GM04503 (cell line): ENCODE data around the gene CNGB1.
"Not testable (repeated sequence)": the region's sequence is repeated elsewhere in the genome, so short reads cannot be mapped to it uniquely, and the experiment has no call there.

ENCODE experiments used
- DNase-seq: peaks from one replicate; pipeline ENCODE4 v3.0.0-alpha.2; 2012; ENCODE audit warnings: low read depth

CNGB1 gene

GRCh38 chr16:57997176-57997527 lies 26.2 kb upstream of the CNGB1 start:
- no peak for DNase-seq

GRCh38 chr16:57996406-57997175 lies 25.7 kb upstream of the CNGB1 start:
- no peak for DNase-seq

GRCh38 chr16:57995721-57996405 lies 24.9 kb upstream of the CNGB1 start:
- DNase-seq: no peak

- DNase-seq: no peak
Observed at GRCh38 chr16:57994778-57995177, 23.9 kb upstream of the CNGB1 start.

- no peak for DNase-seq
Observed at GRCh38 chr16:57994361-57994760, 23.4 kb upstream of the CNGB1 start.

GRCh38 chr16:57993897-57994296 lies 23.0 kb upstream of the CNGB1 start:
- DNase-seq: no peak

- DNase-seq: no peak
Observed at GRCh38 chr16:57993438-57993837, 22.5 kb upstream of the CNGB1 start.

GRCh38 chr16:57992084-57992483 lies 21.2 kb upstream of the CNGB1 start:
- no peak for DNase-seq

- DNase-seq: no peak
Observed at GRCh38 chr16:57991551-57992059, 20.7 kb upstream of the CNGB1 start.

GRCh38 chr16:57988929-57989328 lies 18.0 kb upstream of the CNGB1 start:
- DNase-seq: no peak

GRCh38 chr16:57987441-57988177 lies 16.7 kb upstream of the CNGB1 start:
- no peak for DNase-seq

- no peak for DNase-seq
Observed at GRCh38 chr16:57986196-57986595, 15.3 kb upstream of the CNGB1 start.

- no peak for DNase-seq
Observed at GRCh38 chr16:57985204-57986181, 14.6 kb upstream of the CNGB1 start.

- DNase-seq: no peak
Observed at GRCh38 chr16:57984443-57985203, 13.7 kb upstream of the CNGB1 start.

- no peak for DNase-seq
Observed at GRCh38 chr16:57982385-57982784, 11.5 kb upstream of the CNGB1 start.

GRCh38 chr16:57981636-57982035 lies 10.7 kb upstream of the CNGB1 start:
- DNase-seq: no peak

GRCh38 chr16:57979006-57979585 lies 8.2 kb upstream of the CNGB1 start:
- no peak for DNase-seq

GRCh38 chr16:57978070-57978465 lies 7.1 kb upstream of the CNGB1 start:
- DNase-seq: not testable (repeated sequence)

GRCh38 chr16:57977418-57978069 lies 6.6 kb upstream of the CNGB1 start:
- DNase-seq: no peak

GRCh38 chr16:57976331-57976796 lies 5.4 kb upstream of the CNGB1 start:
- no peak for DNase-seq
